HG03460 (cell line): ENCODE data around the gene SLC25A21.
"Not testable (repeated sequence)": the region's sequence is repeated elsewhere in the genome, so short reads cannot be mapped to it uniquely, and the experiment has no call there.

Source experiments
- ATAC-seq: cut with Tn5 transposase; IDR thresholded peaks from one replicate; pipeline ENCODE4 v1.9.1; 2021; ENCODE audit not compliant: unreplicated experiment

Gene SLC25A21

GRCh38 chr14:36996133-36996856, 176.1 kb downstream of the SLC25A21 start:
- no peak for ATAC-seq

DNA sequence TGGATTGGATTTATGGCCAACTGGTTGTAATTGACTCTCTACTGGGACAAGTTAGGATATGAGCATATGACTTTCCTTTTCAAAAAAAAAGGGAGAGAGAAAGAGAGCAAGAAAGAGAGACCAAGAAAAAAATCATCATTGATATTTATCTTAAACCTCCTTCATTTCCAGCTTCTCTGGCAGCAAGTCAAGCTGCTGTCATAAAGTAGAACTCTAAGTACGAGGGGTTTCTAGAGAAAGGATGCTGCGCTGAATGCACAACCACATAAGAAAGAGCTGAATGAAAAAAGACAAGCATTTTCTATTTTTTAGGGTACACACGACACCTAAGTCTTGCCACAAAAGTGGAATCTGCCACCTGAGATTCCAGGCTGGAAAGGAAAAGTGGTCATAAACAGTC, 182.6 kb downstream of the SLC25A21 start:
- ATAC-seq = no peak

DNA sequence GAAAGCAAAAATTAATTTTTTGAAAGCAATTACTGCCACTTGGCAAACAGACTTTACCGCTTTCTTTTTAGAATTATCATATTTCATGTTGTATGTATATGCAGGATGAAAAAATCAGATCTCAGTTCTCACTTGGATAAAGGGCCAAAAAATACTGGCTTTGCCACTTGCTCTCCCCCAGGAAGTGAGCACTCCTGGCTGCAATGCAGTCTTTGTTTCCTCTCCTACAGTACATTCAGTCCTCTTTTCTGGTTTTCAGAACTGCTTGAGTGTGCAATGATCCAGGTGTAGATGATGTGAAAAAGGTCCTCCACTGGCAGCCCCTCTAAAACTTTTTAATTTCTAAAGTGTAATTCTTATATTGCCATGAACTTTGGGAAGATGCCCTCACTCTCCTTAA, 183.4 kb downstream of the SLC25A21 start:
- ATAC-seq = no peak

DNA sequence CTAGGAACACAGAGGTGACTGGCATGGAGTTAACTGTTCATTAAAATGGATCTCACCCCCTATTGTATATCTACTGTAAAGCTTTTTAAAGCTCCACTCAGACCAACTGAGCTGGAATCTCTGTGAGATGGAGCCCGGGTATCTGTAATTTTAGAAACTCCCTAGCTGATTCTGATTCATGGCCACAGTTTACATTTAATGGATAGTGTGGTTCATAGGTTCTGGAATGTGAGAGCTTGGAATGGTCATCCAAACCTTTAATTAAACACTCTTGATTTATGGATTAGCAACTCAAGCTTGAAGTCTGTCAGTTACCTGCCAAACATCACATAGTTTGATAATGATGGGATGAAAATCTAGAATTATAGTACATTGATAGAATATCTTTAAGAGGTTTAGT, 183.8 kb downstream of the SLC25A21 start:
- ATAC-seq = no peak

- ATAC-seq = no peak
Measured at GRCh38 chr14:36986407-36986806, 186.0 kb downstream of the SLC25A21 start.

DNA sequence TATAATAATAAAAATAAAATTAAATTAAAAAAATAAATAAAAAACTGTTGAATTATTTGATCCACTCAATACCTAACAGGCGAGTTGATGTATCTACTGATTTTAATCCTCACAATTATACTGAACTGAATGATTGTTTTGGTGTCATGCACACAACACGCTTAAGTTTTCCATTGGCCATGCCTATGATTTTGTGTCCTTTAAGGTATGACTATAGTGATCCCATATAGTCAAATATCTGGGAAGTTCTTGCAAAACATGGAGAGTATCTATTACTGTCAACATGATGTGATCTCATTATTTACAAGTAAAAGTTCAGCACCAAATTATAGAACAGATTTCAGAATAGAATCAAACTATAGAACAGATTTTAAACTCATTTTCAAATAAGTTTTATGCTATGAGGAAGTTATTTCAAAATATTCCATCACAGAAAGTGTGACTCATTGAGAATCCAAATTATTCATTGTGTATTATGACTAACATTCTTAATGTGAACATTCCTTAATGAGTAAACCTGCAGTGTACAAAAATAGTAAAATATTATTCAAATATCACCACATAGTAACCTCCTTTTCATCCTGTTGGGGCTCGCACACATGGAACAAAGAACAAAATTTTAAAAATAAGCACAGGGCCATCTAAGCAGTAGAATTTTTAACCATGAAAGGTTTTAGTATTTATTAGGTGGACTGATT, 190.4 kb downstream of the SLC25A21 start:
- ATAC-seq = no peak

DNA sequence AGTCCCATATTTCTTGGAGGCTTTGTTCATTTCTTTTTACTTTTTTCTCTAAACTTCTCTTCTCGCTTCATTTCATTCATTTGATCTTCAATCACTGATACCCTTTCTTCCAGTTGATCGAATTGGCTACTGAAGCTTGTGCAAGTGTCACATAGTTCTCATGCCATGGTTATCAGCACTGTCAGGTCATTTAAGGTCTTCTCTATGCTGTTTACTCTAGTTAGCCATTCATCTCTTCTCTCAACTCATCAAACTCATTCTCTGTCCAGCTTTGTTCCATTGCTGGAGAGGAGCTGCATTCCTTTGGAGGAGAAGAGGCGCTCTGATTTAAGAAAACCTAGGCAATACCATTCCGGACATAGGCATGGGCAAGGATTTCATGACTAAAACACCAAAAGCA, 192.0 kb downstream of the SLC25A21 start:
- not testable (repeated sequence) for ATAC-seq

- ATAC-seq = no peak
Measured at GRCh38 chr14:36979863-36980262, 192.5 kb downstream of the SLC25A21 start.

DNA sequence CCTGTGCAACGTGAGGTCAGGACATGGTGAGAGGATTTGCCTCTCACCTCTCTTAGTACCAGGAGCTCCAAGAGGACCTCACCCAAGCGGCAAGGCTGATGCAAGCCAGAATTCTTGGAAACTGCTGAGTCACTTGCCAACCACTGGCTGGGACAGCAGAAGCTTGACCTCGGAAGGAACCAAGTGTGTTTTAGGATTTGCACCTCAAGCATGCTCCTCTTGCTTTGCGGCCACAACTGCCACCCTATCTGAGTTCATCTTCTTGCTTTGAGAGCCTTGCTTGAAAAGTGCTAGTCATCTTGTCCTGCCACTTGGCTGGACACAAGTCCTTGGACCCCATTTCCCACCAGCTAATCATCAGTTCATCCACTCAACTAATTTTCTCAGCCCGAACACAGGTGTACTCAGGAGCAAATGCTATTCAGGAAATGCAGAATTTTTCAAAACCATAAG, 195.8 kb downstream of the SLC25A21 start:
- ATAC-seq = no peak

DNA sequence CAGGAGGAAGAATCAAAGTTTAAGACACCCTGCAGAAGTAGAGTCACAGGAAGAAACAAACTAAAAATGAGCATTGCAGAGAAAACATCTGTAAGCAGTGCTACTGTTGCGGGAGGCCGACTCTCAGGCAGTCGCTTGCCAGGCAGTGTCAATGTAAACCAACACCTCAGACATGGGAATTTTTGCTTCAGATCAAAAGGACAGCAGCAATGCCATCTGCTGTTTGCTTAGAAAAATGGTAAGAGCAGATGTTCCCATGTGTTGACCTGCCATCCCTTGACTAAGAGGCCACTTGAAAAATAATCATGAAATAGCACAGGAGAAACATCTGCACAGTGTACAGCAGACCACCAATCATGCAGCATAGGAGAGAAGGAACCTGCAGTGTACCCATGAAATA, 196.6 kb downstream of the SLC25A21 start:
- no peak for ATAC-seq

GRCh38 chr14:36974985-36975384, 197.4 kb downstream of the SLC25A21 start:
- ATAC-seq = no peak

DNA sequence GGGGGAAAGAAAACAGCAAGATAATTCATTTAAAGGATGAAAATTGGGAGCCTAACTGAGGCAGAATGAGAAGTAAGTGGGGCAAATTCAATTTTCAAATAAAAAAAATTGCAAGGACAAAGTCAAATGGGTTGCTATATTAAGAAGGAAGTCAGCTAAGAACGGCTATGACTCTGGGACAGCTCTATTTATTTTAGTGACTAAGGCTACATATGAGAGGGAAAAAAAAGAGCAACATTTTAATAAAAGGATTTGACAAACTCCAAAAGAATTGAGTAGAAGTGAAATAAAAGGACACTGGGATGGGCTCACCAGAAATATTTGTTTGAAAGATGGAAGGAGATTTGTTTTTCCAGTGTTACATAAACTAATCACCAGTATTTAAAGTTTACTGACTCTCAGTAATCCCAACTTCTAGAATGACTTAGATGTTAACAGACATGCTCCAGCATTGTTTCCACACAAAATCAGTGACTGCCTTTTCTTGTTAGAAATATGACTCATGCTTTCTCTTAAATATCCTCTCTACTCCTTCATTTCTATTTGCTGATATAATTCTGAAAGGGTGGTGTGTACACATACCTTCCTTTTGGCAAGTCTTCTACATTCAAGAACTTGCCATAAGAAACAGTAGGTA, 198.5 kb downstream of the SLC25A21 start:
- no peak for ATAC-seq

DNA sequence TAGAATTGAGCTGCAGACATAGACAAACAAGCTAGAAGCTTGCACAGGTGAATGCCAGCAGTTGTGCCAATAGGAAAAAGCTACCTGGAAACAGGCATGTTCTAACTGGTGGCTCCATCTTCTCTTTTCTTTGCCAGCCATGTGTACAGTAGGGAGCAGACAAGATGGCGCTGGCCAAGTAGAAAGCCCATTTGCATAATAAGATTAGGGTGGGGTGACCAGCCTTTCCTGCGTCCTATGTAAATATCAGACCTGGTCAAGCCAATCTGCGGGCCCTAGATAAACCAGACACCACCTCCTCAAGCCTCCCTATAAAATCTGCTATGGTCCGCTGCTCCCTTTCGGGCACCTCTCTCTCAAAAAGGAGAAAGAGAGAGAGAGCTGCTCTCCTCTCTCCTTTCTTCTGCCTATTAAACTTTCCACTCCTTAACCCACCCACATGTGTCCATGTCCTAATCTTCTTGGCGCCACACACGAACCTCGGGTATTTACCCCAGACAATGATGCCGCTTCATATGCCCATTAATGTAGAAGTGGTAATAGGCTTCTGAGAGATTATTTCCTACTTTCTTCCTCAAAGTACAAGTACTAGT, 201.0 kb downstream of the SLC25A21 start:
- no peak for ATAC-seq

GRCh38 chr14:36967892-36968555, 204.4 kb downstream of the SLC25A21 start:
- ATAC-seq = no peak

- no peak for ATAC-seq
Measured at GRCh38 chr14:36955967-36956366, 216.4 kb downstream of the SLC25A21 start.

- ATAC-seq = no peak
Measured at GRCh38 chr14:36955376-36955775, 217.0 kb downstream of the SLC25A21 start.

GRCh38 chr14:36952689-36953088, 219.7 kb downstream of the SLC25A21 start:
- no peak for ATAC-seq

DNA sequence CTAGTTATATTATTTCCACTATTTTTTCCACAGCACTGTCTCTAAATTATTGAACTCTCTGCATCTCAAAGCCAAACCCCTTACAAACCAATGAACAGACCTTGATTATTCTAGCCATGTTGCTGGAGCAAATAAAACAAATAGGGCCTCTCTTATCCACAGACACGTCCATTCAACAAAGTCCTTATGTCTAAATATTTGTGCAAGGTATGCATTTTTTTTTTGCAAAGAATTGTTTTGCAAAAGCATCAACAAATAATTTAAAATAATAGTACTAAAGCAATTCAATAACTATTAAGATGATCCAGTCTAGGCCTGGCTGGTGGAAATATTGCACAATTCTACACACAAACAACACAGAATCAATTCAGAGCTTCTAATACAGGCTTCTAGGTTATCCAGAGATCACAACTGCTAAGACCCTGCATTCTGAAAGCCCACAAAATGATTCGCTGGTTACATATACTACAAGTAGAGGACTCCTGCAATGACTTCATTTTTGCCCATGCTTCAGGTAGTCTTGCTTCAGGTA, 221.0 kb downstream of the SLC25A21 start:
- ATAC-seq = no peak

DNA sequence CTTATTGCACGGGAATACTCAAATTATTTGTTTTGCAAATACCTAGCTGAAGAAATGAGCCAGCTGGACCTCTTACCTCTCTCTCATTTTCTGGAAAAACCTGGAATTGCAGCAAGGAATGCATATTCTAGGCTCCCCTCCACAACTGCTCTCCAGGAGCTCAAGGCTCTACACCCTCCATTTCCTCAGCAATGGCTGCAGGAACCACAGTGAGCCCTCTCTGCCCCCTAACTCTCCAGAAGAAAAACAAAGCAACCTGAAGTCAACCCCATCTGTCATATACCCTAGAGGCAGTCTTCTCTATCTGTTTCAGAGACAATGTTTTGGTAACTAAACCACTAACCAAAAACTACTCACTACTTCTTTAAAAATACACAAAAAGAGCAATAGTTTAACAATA, 221.6 kb downstream of the SLC25A21 start:
- no peak for ATAC-seq

GRCh38 chr14:36949371-36949770, 223.0 kb downstream of the SLC25A21 start:
- ATAC-seq = no peak
